Measurements from ENCODE around the gene C1orf232.

DNA sequence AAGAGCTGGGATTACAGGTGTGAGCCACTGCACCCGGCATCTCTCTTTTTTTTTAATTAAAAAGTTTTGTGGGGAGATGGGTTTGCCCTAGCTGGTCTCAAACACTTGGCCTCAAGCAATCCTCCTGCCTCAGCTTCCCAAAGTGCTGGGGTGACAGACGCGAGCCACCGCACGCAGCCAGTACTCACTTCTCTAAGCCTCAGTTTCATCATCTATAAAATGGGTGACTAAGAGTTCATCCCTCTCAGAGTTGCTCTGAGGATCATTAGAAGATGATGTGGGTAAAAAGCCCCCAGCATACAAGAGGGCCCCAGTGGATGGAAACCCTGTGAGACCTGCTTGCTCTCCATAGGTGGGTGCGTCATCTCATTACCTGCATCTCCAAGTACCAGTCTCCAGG lies 19.1 kb upstream of the C1orf232 start:
- TF ChIP-seq POLR2A (IDR thresholded peaks at IDR 0.05; ENCODE audit: insufficient read depth in 1 of 2, low read depth in 2 of 2, low read length in 2 of 2) = no peak
- no peak for TF ChIP-seq KDM5B (CRISPR knock-in tag; IDR thresholded peaks at IDR 0.05; ENCODE audit: borderline replicate concordance)
- TF ChIP-seq CTCF (CRISPR knock-in tag; IDR thresholded peaks at IDR 0.05) = no peak
- no peak for TF ChIP-seq THAP11 (CRISPR knock-in tag; IDR thresholded peaks at IDR 0.05)

Data from HepG2 (cell line).